Measurements from ENCODE around the gene SLC6A11.

GRCh38 chr3:10915376-10915775, 99.3 kb downstream of the SLC6A11 start:
- no peak for TF ChIP-seq CTCF (IDR thresholded peaks at IDR 0.05; ENCODE audit: extremely low read depth in 1 of 2, insufficient read depth in 1 of 2, low read depth in 1 of 2, low read length in 2 of 2)
- TF ChIP-seq POLR2A (IDR thresholded peaks at IDR 0.05; ENCODE audit: low read depth, low read length): no peak
- TF ChIP-seq MYC (IDR thresholded peaks at IDR 0.05; ENCODE audit: low read depth, low read length): no peak
- no peak for TF ChIP-seq EZH2 (IDR thresholded peaks at IDR 0.05; ENCODE audit: borderline replicate concordance, low read depth, low read length, severe bottlenecking)
- TF ChIP-seq POLR2AphosphoS5 (IDR thresholded peaks at IDR 0.05; ENCODE audit: insufficient read depth, low read depth, low read length): no peak
- no peak for TF ChIP-seq FOS (IDR thresholded peaks at IDR 0.05; ENCODE audit: borderline replicate concordance, insufficient read depth, low read length)
- no peak for TF ChIP-seq MAX (IDR thresholded peaks at IDR 0.05; ENCODE audit: insufficient read depth, insufficient read length)
- no peak for TF ChIP-seq JUN (IDR thresholded peaks at IDR 0.05; ENCODE audit: borderline replicate concordance, insufficient read depth, insufficient read length, low read depth)
- no peak for TF ChIP-seq GATA2 (IDR thresholded peaks at IDR 0.05; ENCODE audit: insufficient read depth, insufficient read length, low read depth, low read length)
